ENCODE data around the gene ZNF701. TPM values are rescaled to one million over a fixed set of nuclear protein-coding genes. Genes with fewer than 3 reads are reported as not detected.
A peak's percentile ranks its signal among the peaks of the same experiment; 100 is the strongest.
"Not testable (repeated sequence)": the region's sequence is repeated elsewhere in the genome, so short reads cannot be mapped to it uniquely, and the experiment has no call there.

Gene ZNF701
- total RNA-seq, 2 experiments from 2014 or later = 34.3 to 35.8 TPM

DNA sequence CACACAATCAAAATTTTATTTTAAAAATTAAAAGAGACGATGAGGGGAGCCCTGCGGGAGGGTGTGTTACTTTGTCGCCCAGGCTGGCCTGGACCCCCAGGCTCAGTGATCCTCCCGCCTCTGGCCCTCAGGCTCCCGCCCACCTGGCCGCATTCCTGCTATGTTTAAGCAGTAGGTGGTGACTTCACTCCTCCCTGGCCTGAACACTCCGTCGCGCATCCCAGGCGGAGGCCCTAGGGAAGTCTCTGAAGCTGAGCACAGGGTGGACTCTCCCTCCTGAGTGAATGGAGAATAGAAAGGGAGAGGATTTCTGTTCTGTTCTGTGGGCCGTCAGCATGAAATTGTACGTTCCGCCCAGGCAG lies 468 bp upstream of the ZNF701 start:
- Mint-ChIP-seq H3K36me3 (ENCODE audit: low read depth) (peaks cover 71% of the 10 kb centered on the region), H3K4me3 (peak overlapping the region; percentile 87), H3K27ac (peak overlapping the region; percentile 94), H3K9me3 (ENCODE audit: insufficient read depth) (peaks cover 37% of the 10 kb centered on the region), H3K4me1 (ENCODE audit: low read depth) (peaks cover 35% of the 10 kb centered on the region)
- DNase-seq; H3K27me3 Mint-ChIP-seq (ENCODE audit: low read depth); POLR2A ChIA-PET; CTCF ChIA-PET: not testable (repeated sequence)
- peak; percentile 8 for ATAC-seq

DNA sequence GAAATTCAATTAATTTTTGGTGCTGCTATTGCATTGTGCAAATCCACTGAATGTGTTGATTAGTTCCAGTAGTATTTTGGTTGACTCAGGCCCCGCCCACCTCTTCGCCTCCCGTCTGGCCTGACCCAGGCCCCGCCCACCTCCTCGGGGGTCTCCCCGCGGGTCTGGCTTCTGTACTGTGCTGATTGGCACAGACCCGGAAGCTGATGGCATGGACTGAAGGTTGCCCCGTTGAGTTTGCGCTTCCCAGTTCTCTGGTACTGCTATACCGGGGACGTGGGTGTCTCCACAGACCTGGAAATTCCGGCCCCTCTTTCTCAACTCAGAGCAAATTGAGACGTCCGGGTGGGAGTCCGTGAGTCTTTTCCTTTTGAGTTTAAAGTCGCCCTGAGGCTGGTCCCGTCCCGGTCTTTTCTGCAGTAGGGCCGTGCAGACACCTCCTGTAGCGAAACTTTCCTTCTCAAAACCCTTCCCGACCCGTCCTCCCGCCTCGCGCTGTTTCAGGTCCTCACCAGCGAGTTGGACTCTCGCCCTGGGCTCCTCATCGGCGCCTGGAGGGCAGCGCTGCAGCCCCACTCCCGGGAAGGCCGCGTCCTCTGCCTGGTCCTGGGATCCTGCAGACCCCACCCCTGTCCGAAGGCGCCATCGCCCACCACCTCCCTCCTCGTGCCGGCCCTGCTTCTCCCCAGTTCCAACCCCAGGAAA lies 14.8 kb downstream of the ZNF701 start:
- Mint-ChIP-seq H3K36me3 (ENCODE audit: low read depth) (peaks cover 89% of the 10 kb centered on the region), H3K27me3 (ENCODE audit: low read depth) (no peaks in the 10 kb centered on the region)
- no peak for ATAC-seq

DNA sequence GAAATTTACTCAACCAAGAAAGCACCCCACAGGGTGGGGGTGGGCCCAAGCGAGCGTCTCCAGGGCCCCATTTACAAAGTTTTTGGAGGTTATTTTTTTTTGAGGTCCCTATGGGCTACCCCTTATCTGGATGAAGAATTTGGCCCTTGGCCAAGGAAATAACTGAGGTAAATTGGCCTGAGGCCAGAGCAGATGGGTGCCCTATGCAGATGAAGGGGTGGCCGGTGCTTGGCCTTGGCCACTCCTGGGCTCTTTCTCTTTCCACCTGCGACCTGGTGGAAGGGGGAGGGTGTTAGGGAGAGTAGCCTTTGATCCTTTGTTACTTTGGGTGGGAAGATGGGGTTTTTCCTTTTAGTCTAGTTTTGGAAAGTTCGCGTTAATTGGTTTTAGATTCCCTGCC lies 15.5 kb downstream of the ZNF701 start:
- DNase-seq = no peak
- ChIA-PET POLR2A (no interaction called here), CTCF (no interaction called here)
- no peak overlapping the region for H3K4me3 Mint-ChIP-seq
- H3K36me3 Mint-ChIP-seq (ENCODE audit: low read depth) = peaks cover 92% of the 10 kb centered on the region
- no peak for ATAC-seq
- H3K9me3 Mint-ChIP-seq (ENCODE audit: insufficient read depth) = peaks cover 42% of the 10 kb centered on the region
- H3K4me1 Mint-ChIP-seq (ENCODE audit: low read depth) = no peaks in the 10 kb centered on the region
- H3K27me3 Mint-ChIP-seq (ENCODE audit: low read depth) = no peaks in the 10 kb centered on the region
- H3K27ac Mint-ChIP-seq = no peak overlapping the region

More for the DNA sequence above, 14.8 kb downstream of the ZNF701 start:
- ChIA-PET CTCF (no interaction called here), POLR2A (no interaction called here)
- DNase-seq = no peak
- Mint-ChIP-seq H3K9me3 (ENCODE audit: insufficient read depth) (peaks cover 36% of the 10 kb centered on the region), H3K4me3 (no peak overlapping the region), H3K4me1 (ENCODE audit: low read depth) (no peaks in the 10 kb centered on the region), H3K27ac (no peak overlapping the region)

DNA sequence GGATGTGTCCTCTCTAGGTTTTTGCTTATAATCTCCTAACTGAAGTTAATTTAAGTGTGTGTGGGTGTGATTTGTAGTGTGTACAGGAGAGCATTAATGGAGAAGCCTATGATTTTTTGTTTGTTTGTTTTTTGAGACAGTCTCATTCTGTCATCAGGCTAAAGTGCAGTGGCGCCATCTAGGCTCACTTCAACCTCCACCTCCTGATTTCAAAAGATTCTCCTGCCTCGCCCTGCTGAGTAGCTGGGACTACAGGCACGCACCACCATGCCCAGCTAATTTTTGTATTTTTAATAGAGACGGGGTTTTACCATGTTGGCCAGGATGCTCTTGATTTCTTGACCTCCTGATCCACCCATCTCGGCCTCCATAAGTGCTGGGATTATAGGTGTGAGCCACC lies 20.6 kb downstream of the ZNF701 start:
- Mint-ChIP-seq H3K27me3 (ENCODE audit: low read depth) (no peaks in the 10 kb centered on the region), H3K36me3 (ENCODE audit: low read depth) (peaks cover 83% of the 10 kb centered on the region), H3K27ac (no peak overlapping the region), H3K4me1 (ENCODE audit: low read depth) (no peaks in the 10 kb centered on the region), H3K4me3 (no peak overlapping the region), H3K9me3 (ENCODE audit: insufficient read depth) (peaks cover 18% of the 10 kb centered on the region)
- POLR2A ChIA-PET = no interaction called here
- no peak for ATAC-seq
- CTCF ChIA-PET = no interaction called here
- no peak for DNase-seq

DNA sequence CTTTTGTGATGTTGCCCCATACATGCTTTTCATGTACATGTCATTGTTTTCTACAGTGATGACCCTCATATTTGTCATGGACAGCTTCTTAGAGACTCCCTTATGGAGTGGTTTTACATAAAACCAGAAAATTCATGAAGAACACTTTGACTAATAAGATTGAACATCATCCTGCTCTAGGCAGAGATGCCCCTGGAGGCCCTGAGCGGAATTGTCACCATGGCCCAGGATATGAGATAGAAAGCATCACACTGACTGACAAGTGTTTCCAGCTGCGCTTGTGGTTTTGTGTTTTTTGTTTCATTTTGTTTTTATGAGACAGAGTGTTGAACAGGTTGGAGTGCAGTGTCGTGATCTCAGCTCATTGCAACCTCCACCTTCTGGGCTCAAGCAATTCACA lies 22.2 kb downstream of the ZNF701 start:
- ATAC-seq = no peak
- DNase-seq = no peak
- H3K36me3 Mint-ChIP-seq (ENCODE audit: low read depth) = peaks cover 85% of the 10 kb centered on the region
- no peak overlapping the region for H3K4me3 Mint-ChIP-seq
- H3K4me1 Mint-ChIP-seq (ENCODE audit: low read depth) = no peaks in the 10 kb centered on the region
- H3K27ac Mint-ChIP-seq = no peak overlapping the region
- no peaks in the 10 kb centered on the region for H3K27me3 Mint-ChIP-seq (ENCODE audit: low read depth)
- POLR2A ChIA-PET = no interaction called here
- H3K9me3 Mint-ChIP-seq (ENCODE audit: insufficient read depth) = peaks cover 33% of the 10 kb centered on the region
- CTCF ChIA-PET = no interaction called here

DNA sequence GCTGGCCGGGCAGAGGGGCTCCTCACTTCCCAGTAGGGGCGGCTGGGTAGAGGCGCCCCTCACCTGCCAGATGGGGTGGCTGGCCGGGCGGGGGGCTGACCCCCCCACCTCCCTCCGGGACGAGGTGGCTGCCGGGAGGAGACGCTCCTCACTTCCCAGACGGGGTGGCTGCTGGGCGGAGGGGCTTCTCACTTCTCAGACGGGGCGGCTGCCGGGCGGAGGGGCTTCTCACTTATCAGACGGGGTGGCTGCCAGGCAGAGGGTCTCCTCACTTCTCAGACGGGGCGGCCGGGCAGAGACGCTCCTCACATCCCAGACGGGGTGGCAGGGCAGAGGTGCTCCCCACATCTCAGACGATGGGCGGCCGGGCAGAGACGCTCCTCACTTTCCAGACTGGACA lies 23.4 kb downstream of the ZNF701 start:
- H3K27ac Mint-ChIP-seq; DNase-seq; POLR2A ChIA-PET; H3K27me3 Mint-ChIP-seq (ENCODE audit: low read depth); CTCF ChIA-PET; H3K4me1 Mint-ChIP-seq (ENCODE audit: low read depth); H3K4me3 Mint-ChIP-seq; ATAC-seq: not testable (repeated sequence)
- H3K9me3 Mint-ChIP-seq (ENCODE audit: insufficient read depth) = peaks cover 38% of the 10 kb centered on the region
- H3K36me3 Mint-ChIP-seq (ENCODE audit: low read depth) = peaks cover 86% of the 10 kb centered on the region

DNA sequence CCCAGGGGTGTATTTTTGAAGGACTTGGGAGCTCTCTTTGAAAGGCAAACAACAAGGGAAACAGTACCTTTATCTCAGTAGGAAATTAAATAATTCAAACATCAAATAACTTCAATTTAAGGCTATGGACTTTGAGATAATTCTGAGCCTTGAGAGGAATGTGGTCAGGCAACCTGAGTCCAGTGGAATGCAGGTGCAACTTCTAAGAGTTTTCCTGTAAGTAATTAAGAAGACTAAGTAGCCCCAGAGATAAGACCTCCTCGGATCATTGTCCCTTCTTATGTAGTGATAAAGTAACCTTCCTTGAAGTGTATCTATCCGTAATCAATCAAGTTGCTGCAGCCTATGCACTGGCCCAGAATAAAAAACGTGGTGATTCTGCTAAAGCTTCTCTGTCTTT lies 29.2 kb downstream of the ZNF701 start:
- H3K36me3 Mint-ChIP-seq (ENCODE audit: low read depth) = peaks cover 75% of the 10 kb centered on the region
- peaks cover 17% of the 10 kb centered on the region for H3K4me1 Mint-ChIP-seq (ENCODE audit: low read depth)
- CTCF ChIA-PET = no interaction called here
- ATAC-seq (no peak), DNase-seq (no peak)
- H3K4me3 Mint-ChIP-seq = no peak overlapping the region
- H3K9me3 Mint-ChIP-seq (ENCODE audit: insufficient read depth) = peaks cover 37% of the 10 kb centered on the region
- no peaks in the 10 kb centered on the region for H3K27me3 Mint-ChIP-seq (ENCODE audit: low read depth)
- POLR2A ChIA-PET = interaction anchor here (0.6 to 1.1 kb wide), 3 partner anchors 39 to 666 kb away, joined by 3 read pairs; partner anchors contain the start of gene ZNF83
- no peak overlapping the region for H3K27ac Mint-ChIP-seq

DNA sequence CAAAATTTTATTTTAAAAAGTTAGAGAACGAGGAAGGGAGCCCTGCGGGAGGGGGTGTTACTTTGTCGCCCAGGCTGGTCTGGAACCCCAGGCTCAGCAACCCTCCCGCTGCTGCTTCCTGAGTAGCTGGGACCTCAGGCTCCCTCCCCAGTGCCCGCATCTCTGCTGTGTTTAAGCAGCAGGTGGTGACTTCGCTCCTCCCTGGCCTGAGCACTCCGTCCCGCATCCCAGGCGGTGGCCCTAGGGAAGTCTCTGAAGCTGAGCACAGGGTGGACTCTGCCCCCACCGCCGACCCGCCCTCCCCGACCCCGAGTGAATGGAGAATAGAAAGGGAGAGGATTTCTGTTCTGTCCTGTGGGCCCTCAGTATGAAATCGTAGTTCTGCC lies 30.5 kb downstream of the ZNF701 start:
- Mint-ChIP-seq H3K4me1 (ENCODE audit: low read depth) (peaks cover 25% of the 10 kb centered on the region), H3K36me3 (ENCODE audit: low read depth) (peaks cover 74% of the 10 kb centered on the region), H3K27ac (peak overlapping the region; percentile 63), H3K4me3 (peak overlapping the region; percentile 90), H3K27me3 (ENCODE audit: low read depth) (no peaks in the 10 kb centered on the region), H3K9me3 (ENCODE audit: insufficient read depth) (peaks cover 41% of the 10 kb centered on the region)
- peak; percentile 27 for ATAC-seq
- CTCF ChIA-PET = no interaction called here
- POLR2A ChIA-PET = interaction anchor here (2.1 kb wide), 1 partner anchor 37 kb away, joined by 8 read pairs; the partner anchor contains the start of gene ZNF83
- DNase-seq = peak; percentile 37

DNA sequence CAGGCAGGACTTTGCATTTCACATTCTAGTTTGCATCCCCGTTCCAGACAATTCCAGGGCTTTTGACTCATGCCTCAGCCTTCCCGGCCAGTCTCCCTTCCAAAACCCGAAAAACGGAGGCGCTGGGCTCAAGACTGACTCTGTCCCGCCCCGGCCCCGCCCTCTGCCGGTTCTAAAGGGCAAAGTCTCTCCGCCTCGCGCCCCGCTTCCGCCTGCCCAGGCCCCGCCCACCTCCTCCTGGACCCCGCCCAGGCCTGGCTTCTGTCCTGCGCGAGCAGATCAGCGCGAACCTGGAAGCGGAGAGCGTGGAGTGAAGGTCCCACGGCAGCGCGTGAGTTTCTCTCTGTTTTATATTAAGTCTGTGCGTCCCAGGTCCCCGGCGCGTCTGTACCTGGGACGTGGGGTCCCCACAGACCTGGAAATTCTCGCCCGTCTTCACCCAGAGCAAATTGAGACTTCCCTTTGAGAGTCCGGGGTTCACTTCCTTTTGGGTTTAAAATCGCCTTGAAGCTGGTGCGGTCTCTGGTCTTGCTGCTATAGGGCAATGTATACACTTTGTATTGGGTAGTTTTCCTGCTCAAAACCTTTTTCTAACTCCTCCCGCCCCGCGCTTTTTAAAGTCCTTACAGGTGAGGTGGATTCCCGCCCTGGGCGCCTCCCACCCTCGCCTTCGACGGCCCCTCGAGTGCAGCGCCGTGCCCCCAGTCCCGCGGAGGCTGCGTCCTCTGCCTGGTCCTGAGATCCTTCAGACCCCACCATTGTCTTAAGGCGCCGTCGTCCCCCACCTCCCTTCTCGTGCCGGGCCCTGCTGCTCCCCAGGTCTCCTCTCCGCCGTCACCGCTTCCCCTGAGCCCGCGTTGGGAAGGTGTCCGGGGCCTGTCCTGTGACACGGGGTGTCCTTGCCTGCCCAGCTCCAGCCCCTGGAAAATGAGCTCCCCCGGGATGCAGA lies 31.2 kb downstream of the ZNF701 start:
- Mint-ChIP-seq H3K4me3 (peak overlapping the region; percentile 90), H3K4me1 (ENCODE audit: low read depth) (peaks cover 32% of the 10 kb centered on the region), H3K36me3 (ENCODE audit: low read depth) (peaks cover 74% of the 10 kb centered on the region), H3K27me3 (ENCODE audit: low read depth) (no peaks in the 10 kb centered on the region), H3K27ac (peak overlapping the region; percentile 69), H3K9me3 (ENCODE audit: insufficient read depth) (peaks cover 38% of the 10 kb centered on the region)
- ATAC-seq (peak; percentile 98), DNase-seq (peak; percentile 96)
- ChIA-PET CTCF (interaction anchor here (1.2 kb wide), 1 partner anchor 40 kb away, joined by 3 read pairs; no protein-coding TSS in a partner anchor), POLR2A (interaction anchor here (1.2 to 2.1 kb wide), 3 partner anchors 30 to 36 kb away, joined by 3 to 8 read pairs (median 4); partner anchors contain the start of gene ZNF83)

DNA sequence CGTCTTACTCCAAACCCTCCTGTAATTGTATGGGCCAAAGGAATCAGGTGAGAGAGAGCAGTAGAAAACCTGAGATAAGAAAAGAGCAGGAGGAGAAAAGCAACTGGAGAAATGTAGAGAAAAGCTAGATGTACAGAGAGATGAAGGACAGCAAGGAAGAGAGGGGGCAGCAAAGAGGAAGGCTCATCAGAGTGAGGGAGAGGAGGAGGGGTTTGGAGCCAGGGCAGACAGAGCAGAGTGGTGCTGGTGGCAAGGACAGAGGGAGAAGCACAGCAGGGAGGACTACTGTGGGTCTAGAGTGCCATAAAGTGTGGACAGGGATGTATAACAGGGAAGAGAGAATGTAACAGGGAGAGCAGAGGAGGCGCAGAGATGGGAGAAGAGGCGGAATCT lies 31.9 kb downstream of the ZNF701 start:
- H3K36me3 Mint-ChIP-seq (ENCODE audit: low read depth) = peaks cover 74% of the 10 kb centered on the region
- peaks cover 38% of the 10 kb centered on the region for H3K9me3 Mint-ChIP-seq (ENCODE audit: insufficient read depth)
- peak; percentile 25 for DNase-seq
- peak overlapping the region; percentile 90 for H3K4me3 Mint-ChIP-seq
- POLR2A ChIA-PET = interaction anchor here (1.2 to 2.1 kb wide), 3 partner anchors 30 to 36 kb away, joined by 3 to 8 read pairs (median 4); partner anchors contain the start of gene ZNF83
- peaks cover 38% of the 10 kb centered on the region for H3K4me1 Mint-ChIP-seq (ENCODE audit: low read depth)
- H3K27ac Mint-ChIP-seq = peak overlapping the region; percentile 69
- CTCF ChIA-PET = interaction anchor here (1.2 kb wide), 1 partner anchor 39 kb away, joined by 3 read pairs; no protein-coding TSS in a partner anchor
- not testable (repeated sequence) for H3K27me3 Mint-ChIP-seq (ENCODE audit: low read depth); ATAC-seq

DNA sequence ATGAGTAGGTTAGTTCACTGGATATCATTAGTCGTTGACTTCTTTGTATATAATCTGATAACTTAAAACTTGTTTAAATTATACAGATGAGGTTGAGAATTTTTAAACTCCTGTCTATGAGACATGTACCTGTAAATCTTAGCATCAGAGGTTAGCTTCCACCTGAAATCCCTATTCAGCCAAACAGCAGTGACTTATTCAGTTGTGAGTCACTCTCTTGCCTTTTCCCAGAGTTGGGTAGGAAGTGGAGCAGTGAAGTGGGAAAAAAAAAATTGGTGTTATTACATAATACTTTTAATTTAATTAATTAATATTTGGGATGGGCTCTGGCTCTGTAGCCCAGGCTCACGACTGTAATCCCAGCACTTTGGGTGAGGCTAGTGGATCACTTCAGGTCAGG lies 32.9 kb downstream of the ZNF701 start:
- no peak for ATAC-seq
- Mint-ChIP-seq H3K27me3 (ENCODE audit: low read depth) (no peaks in the 10 kb centered on the region), H3K27ac (no peak overlapping the region), H3K4me1 (ENCODE audit: low read depth) (peaks cover 40% of the 10 kb centered on the region), H3K9me3 (ENCODE audit: insufficient read depth) (peaks cover 30% of the 10 kb centered on the region), H3K36me3 (ENCODE audit: low read depth) (peaks cover 71% of the 10 kb centered on the region), H3K4me3 (peak overlapping the region; percentile 90)
- POLR2A ChIA-PET = interaction anchor here (1.6 kb wide), 1 partner anchor 29 kb away, joined by 4 read pairs; no protein-coding TSS in a partner anchor
- no peak for DNase-seq
- CTCF ChIA-PET = no interaction called here
